H9 (cell line): ENCODE results near the gene STIM2. TPM values are rescaled to one million over a fixed set of nuclear protein-coding genes. Genes with fewer than 3 reads are reported as not detected.

Source experiments
- DNase-seq: peaks from one replicate; pipeline ENCODE4 v3.0.0-alpha.2; 2017
- H2AFZ ChIP-seq: one replicate; pipeline ENCODE4 v1.6.1; 2013; ENCODE audit warnings: mild to moderate bottlenecking, low read length, control low read depth, moderate library complexity
- H2AK5ac ChIP-seq: 2 replicates; pipeline ENCODE4 v1.6.1; 2013; ENCODE audit warnings: low read length, control low read depth, mixed read lengths; ENCODE audit not compliant: insufficient read length
- H2BK120ac ChIP-seq: one replicate; pipeline ENCODE4 v1.6.1; 2013; ENCODE audit warnings: low read depth, mild to moderate bottlenecking, low read length, control low read depth, inconsistent platforms; ENCODE audit not compliant: poor library complexity, severe bottlenecking
- H2BK12ac ChIP-seq: 2 replicates; pipeline ENCODE4 v1.6.1; 2013; ENCODE audit warnings: low read length, control low read depth, mixed read lengths, low read depth; ENCODE audit not compliant: insufficient read length
- H2BK15ac ChIP-seq: 2 replicates; pipeline ENCODE4 v1.6.1; 2013; ENCODE audit warnings: low read depth, low read length, control low read depth
- H2BK20ac ChIP-seq: one replicate; pipeline ENCODE4 v1.6.1; 2013; ENCODE audit warnings: low read depth, mild to moderate bottlenecking, low read length, control low read depth, inconsistent platforms; ENCODE audit not compliant: poor library complexity, severe bottlenecking
- H2BK5ac ChIP-seq: 2 replicates; pipeline ENCODE4 v1.6.1; 2013; ENCODE audit warnings: low read length, control low read depth, mixed read lengths; ENCODE audit not compliant: insufficient read length
- H3K14ac ChIP-seq: 2 replicates; pipeline ENCODE4 v1.6.1; 2013; ENCODE audit warnings: low read length, control low read depth; ENCODE audit not compliant: insufficient read depth
- H3K18ac ChIP-seq: 2 replicates; pipeline ENCODE4 v1.6.1; 2013; ENCODE audit warnings: low read depth, mild to moderate bottlenecking, mixed read lengths, low read length, control low read depth; ENCODE audit not compliant: insufficient read length
- H3K23ac ChIP-seq: 2 replicates; pipeline ENCODE4 v1.6.1; 2013; ENCODE audit warnings: low read length, control low read depth, mixed read lengths, low read depth; ENCODE audit not compliant: insufficient read length
- H3K23me2 ChIP-seq: 2 replicates; pipeline ENCODE4 v1.6.1; 2013; ENCODE audit warnings: low read depth, mild to moderate bottlenecking, mixed read lengths, low read length, control low read depth; ENCODE audit not compliant: insufficient read length, poor library complexity, severe bottlenecking
- H3K27ac ChIP-seq: 2 replicates; pipeline ENCODE4 v1.5.1; 2013; ENCODE audit warnings: low read length, control low read depth, mixed read lengths, low read depth; ENCODE audit not compliant: insufficient read length
- H3K27me3 ChIP-seq: 2 replicates; pipeline ENCODE4 v1.6.1; 2013; ENCODE audit warnings: low read length, control low read depth, inconsistent platforms; ENCODE audit not compliant: insufficient read depth
- H3K4ac ChIP-seq: 2 replicates; pipeline ENCODE4 v1.6.1; 2013; ENCODE audit warnings: low read depth, mild to moderate bottlenecking, control low read depth, inconsistent platforms, low read length, moderate library complexity
- H3K4me1 ChIP-seq: 2 replicates; pipeline ENCODE4 v1.6.1; 2013; ENCODE audit warnings: low read length, control low read depth, inconsistent platforms; ENCODE audit not compliant: insufficient read depth
- H3K4me2 ChIP-seq: 2 replicates; pipeline ENCODE4 v1.6.1; 2013; ENCODE audit warnings: low read length, control low read depth, mixed read lengths; ENCODE audit not compliant: insufficient read length, insufficient read depth
- H3K56ac ChIP-seq: 2 replicates; pipeline ENCODE4 v1.6.1; 2013; ENCODE audit warnings: low read depth, mild to moderate bottlenecking, mixed read lengths, low read length, control low read depth; ENCODE audit not compliant: insufficient read length
- H3K79me1 ChIP-seq: 2 replicates; pipeline ENCODE4 v1.6.1; 2013; ENCODE audit warnings: low read depth, mild to moderate bottlenecking, moderate library complexity, low read length, control low read depth, inconsistent platforms; ENCODE audit not compliant: insufficient read depth, poor library complexity, severe bottlenecking
- H3K79me2 ChIP-seq: 2 replicates; pipeline ENCODE4 v1.6.1; 2013; ENCODE audit warnings: low read length, control low read depth, inconsistent platforms; ENCODE audit not compliant: insufficient read depth
- H3K9ac ChIP-seq: 2 replicates; pipeline ENCODE4 v1.6.1; 2013; ENCODE audit warnings: low read length, control low read depth, mixed read lengths; ENCODE audit not compliant: insufficient read length; ENCODE audit errors: extremely low read depth
- H3K9me3 ChIP-seq: one replicate; pipeline ENCODE4 v1.6.1; 2013; ENCODE audit warnings: low read depth, low read length, inconsistent platforms; ENCODE audit not compliant: control insufficient read depth
- H3T11ph ChIP-seq: one replicate; pipeline ENCODE4 v1.6.1; 2013; ENCODE audit warnings: mild to moderate bottlenecking, low read length, control low read depth, inconsistent platforms
- H4K20me1 ChIP-seq: one replicate; pipeline ENCODE4 v1.6.1; 2013; ENCODE audit not compliant: control insufficient read depth, insufficient read length, insufficient read depth
- H4K5ac ChIP-seq: 2 replicates; pipeline ENCODE4 v1.6.1; 2013; ENCODE audit warnings: low read depth, mild to moderate bottlenecking, mixed read lengths, low read length, control low read depth; ENCODE audit not compliant: insufficient read length
- H4K8ac ChIP-seq: replicated peaks from 2 replicates; pipeline ENCODE4 v1.6.1; 2013; ENCODE audit warnings: low read length, control low read depth, mixed read lengths, low read depth; ENCODE audit not compliant: insufficient read length
- H4K91ac ChIP-seq: 2 replicates; pipeline ENCODE4 v1.6.1; 2013; ENCODE audit warnings: low read depth, mild to moderate bottlenecking, moderate library complexity, mixed read lengths, low read length, control low read depth; ENCODE audit not compliant: insufficient read length
- H3K27ac Mint-ChIP-seq, 3 experiments: 2 replicates in 2 of 3; 3 replicates in 1 of 3; pipeline ENCODE4 v1.8.0; 2020 to 2021; ENCODE audit warnings: mixed read lengths in 3 of 3, mild to moderate bottlenecking in 1 of 3, moderate library complexity in 1 of 3
- H3K27me3 Mint-ChIP-seq: 2 replicates; pipeline ENCODE4 v1.8.0; 2021; ENCODE audit warnings: low read depth, mild to moderate bottlenecking, moderate library complexity, mixed read lengths
- H3K36me3 Mint-ChIP-seq, 3 experiments: 2 replicates in 2 of 3; 3 replicates in 1 of 3; pipeline ENCODE4 v1.8.0; 2020 to 2021; ENCODE audit warnings: low read depth in 3 of 3, mixed read lengths in 3 of 3; ENCODE audit not compliant: insufficient read depth in 1 of 3
- H3K4me1 Mint-ChIP-seq, 2 experiments: 2 replicates each; pipeline ENCODE4 v1.8.0; 2020; ENCODE audit warnings: mixed read lengths in 2 of 2
- H3K4me3 Mint-ChIP-seq, 2 experiments: 2 replicates in 1 of 2; 3 replicates in 1 of 2; pipeline ENCODE4 v1.8.0; 2020 to 2021; ENCODE audit warnings: mild to moderate bottlenecking in 2 of 2, mixed read lengths in 2 of 2, moderate library complexity in 1 of 2
- H3K9me3 Mint-ChIP-seq, 2 experiments: 2 replicates in 1 of 2; 3 replicates in 1 of 2; pipeline ENCODE4 v1.8.0; 2020; ENCODE audit warnings: mild to moderate bottlenecking in 2 of 2, mixed read lengths in 2 of 2, moderate library complexity in 1 of 2
- CTCF ChIP-seq: fragments of 200-600 bp; sonication (generic); conservative IDR thresholded peaks from 3 replicates; pipeline ENCODE4 v1.8.0; 2021; ENCODE audit warnings: antibody characterized with exemption, mild to moderate bottlenecking
- WGBS: extraction: QIAGEN DNeasy Blood & Tissue Kit; methylation state at CpG from one replicate; pipeline ENCODE4 v1.1.7; 2013; ENCODE audit warnings: missing lambda C conversion rate, low lambda C conversion rate, mixed read lengths; ENCODE audit not compliant: insufficient read length; ENCODE audit errors: extremely low coverage; 5-methylcytosine and 5-hydroxymethylcytosine counted together
- total RNA-seq: library from RNA; stranded (reverse); gene quantifications from 2 replicates; pipeline ENCODE4 v1.2.1, GENCODE V29; 2021

The STIM2 gene
- total RNA-seq, 1 experiment from 2014 or later = 26.2 TPM

DNA sequence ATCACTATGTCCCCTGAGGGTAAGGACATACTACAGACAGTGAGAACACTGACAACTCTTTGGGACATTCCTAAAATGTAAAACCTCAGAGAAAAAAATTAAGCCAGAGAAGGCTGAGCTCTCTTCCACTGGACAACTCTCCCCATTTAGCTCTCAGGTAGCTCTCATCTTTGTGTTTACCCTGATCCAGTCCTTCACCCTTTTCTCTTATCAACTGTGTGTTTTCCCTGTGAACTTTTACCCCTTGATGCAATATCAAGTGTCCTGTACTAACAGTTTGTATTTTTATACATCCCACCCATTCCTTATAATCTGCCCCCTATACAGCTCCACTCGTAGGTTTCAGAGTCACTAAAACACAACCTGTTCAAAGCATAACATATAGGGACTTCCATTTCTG lies 182.6 kb downstream of the STIM2 start:
- no CpG with 5 or more reads among the region's 1 CpG for WGBS
- no peak overlapping the region for H2BK15ac ChIP-seq
- H3K36me3 Mint-ChIP-seq = peaks cover 0 to 5% (median 0%) of the 10 kb centered on the region in 3 experiments; a peak in 2 of 7 replicates

More for the DNA sequence above, 182.6 kb downstream of the STIM2 start:
- Histone ChIP-seq H3K9ac (no peak overlapping the region), H2AFZ (no peak overlapping the region), H3K4me1 (no peaks in the 10 kb centered on the region), H2BK120ac (no peak overlapping the region), H3K27ac (no peak overlapping the region), H3K56ac (no peak overlapping the region), H3K9me3 (no peaks in the 10 kb centered on the region), H2BK20ac (no peak overlapping the region), H4K8ac (no peak overlapping the region), H2BK12ac (no peak overlapping the region), H3K23me2 (no peaks in the 10 kb centered on the region), H4K91ac (no peak overlapping the region), H3K79me1 (no peaks in the 10 kb centered on the region), H2AK5ac (no peak overlapping the region), H3K14ac (no peak overlapping the region), H3K4ac (no peak overlapping the region), H4K5ac (no peak overlapping the region), H3T11ph (no peak overlapping the region), H3K23ac (no peak overlapping the region), H3K4me2 (no peak overlapping the region), H4K20me1 (no peaks in the 10 kb centered on the region), H2BK5ac (no peak overlapping the region), H3K18ac (no peak overlapping the region), H3K79me2 (no peaks in the 10 kb centered on the region), H3K27me3 (no peaks in the 10 kb centered on the region)
- no peak for DNase-seq
- H3K9me3 Mint-ChIP-seq = peaks cover 0 to 3% of the 10 kb centered on the region in 2 experiments; a peak in 2 of 5 replicates
- 0 out of 4 replicates have a peak, but pooled peaks cover 0 to under 1% of the 10 kb centered on the region in 2 experiments for H3K4me1 Mint-ChIP-seq
- 0 out of 2 replicates have a peak, but pooled peaks cover 2% of the 10 kb centered on the region for H3K27me3 Mint-ChIP-seq
- TF ChIP-seq CTCF = no peak
- H3K4me3 Mint-ChIP-seq = no peak overlapping the region
- H3K27ac Mint-ChIP-seq = no peak overlapping the region
